NCI-H146 (cell line): ENCODE measurements around the gene PTPRM.
A peak's percentile ranks its signal among the peaks of the same experiment; 100 is the strongest.

Source experiments
- DNase-seq: peaks from one replicate; lab custom pipeline; 2025; lab: John Stamatoyannopoulos, UW

Gene PTPRM

GRCh38 chr18:7807936-7808453 lies 240.9 kb downstream of the PTPRM start:
- no peak for DNase-seq

GRCh38 chr18:7808992-7809391 lies 241.9 kb downstream of the PTPRM start:
- DNase-seq, result no peak

GRCh38 chr18:7809455-7809854 lies 242.3 kb downstream of the PTPRM start:
- DNase-seq, result no peak

GRCh38 chr18:7809978-7810377 lies 242.9 kb downstream of the PTPRM start:
- no peak for DNase-seq

- no peak for DNase-seq
Observed at GRCh38 chr18:7812431-7813063, 245.4 kb downstream of the PTPRM start.

GRCh38 chr18:7813131-7813530 lies 246.0 kb downstream of the PTPRM start:
- DNase-seq, result no peak

- DNase-seq, result no peak
Observed at GRCh38 chr18:7814754-7815315, 247.7 kb downstream of the PTPRM start.

- DNase-seq, result no peak
Observed at GRCh38 chr18:7815787-7816186, 248.7 kb downstream of the PTPRM start.

- DNase-seq, result no peak
Observed at GRCh38 chr18:7817575-7818230, 250.6 kb downstream of the PTPRM start.

GRCh38 chr18:7821784-7822183 lies 254.7 kb downstream of the PTPRM start:
- DNase-seq, result no peak

- DNase-seq, result peak; percentile 84
Observed at GRCh38 chr18:7822435-7823331, 255.6 kb downstream of the PTPRM start.

- no peak for DNase-seq
Observed at GRCh38 chr18:7824970-7825369, 257.9 kb downstream of the PTPRM start.

- peak; percentile 56 for DNase-seq
Observed at GRCh38 chr18:7830468-7830867, 263.4 kb downstream of the PTPRM start.

GRCh38 chr18:7839548-7839947 lies 272.4 kb downstream of the PTPRM start:
- no peak for DNase-seq

GRCh38 chr18:7840411-7840810 lies 273.3 kb downstream of the PTPRM start:
- DNase-seq, result no peak

- no peak for DNase-seq
Observed at GRCh38 chr18:7844017-7844416, 276.9 kb downstream of the PTPRM start.

- no peak for DNase-seq
Observed at GRCh38 chr18:7844418-7844817, 277.3 kb downstream of the PTPRM start.

GRCh38 chr18:7846335-7846734 lies 279.2 kb downstream of the PTPRM start:
- DNase-seq, result no peak

GRCh38 chr18:7847357-7848053 lies 280.4 kb downstream of the PTPRM start:
- DNase-seq, result no peak

- DNase-seq, result no peak
Observed at GRCh38 chr18:7848054-7848412, 280.9 kb downstream of the PTPRM start.

GRCh38 chr18:7850446-7850845 lies 283.3 kb downstream of the PTPRM start:
- DNase-seq, result no peak

GRCh38 chr18:7855028-7855427 lies 287.9 kb downstream of the PTPRM start:
- peak; percentile 81 for DNase-seq
